HAP-1 (cell line): ENCODE results near the gene PLCL1.
A peak's percentile ranks its signal among the peaks of the same experiment; 100 is the strongest.
"Not testable (repeated sequence)": the region's sequence is repeated elsewhere in the genome, so short reads cannot be mapped to it uniquely, and the experiment has no call there.

Experiments used
- DNase-seq, 2 experiments: peaks; one replicate each; pipeline ENCODE4 v3.0.0-alpha.2; 2016 to 2020; ENCODE audit warnings: low spot score in 2 of 2
- H3K27me3 ChIP-seq: fragments of 250-450 bp; sonication (Bioruptor Pico); 2 replicates; pipeline ENCODE4 v1.5.1; 2020; ENCODE audit warnings: low read depth, mild to moderate bottlenecking, moderate library complexity
- H3K36me3 ChIP-seq: fragments of 250-450 bp; sonication (Bioruptor Pico); replicated peaks from 2 replicates; pipeline ENCODE4 v1.5.1; 2020; ENCODE audit warnings: mild to moderate bottlenecking
- H3K4me1 ChIP-seq: fragments of 250-450 bp; sonication (Bioruptor Pico); 2 replicates; pipeline ENCODE4 v1.5.1; 2020; ENCODE audit warnings: mild to moderate bottlenecking
- H3K4me3 ChIP-seq: fragments of 250-450 bp; sonication (Bioruptor Pico); 2 replicates; pipeline ENCODE4 v1.5.1; 2020; ENCODE audit warnings: mild to moderate bottlenecking, moderate library complexity
- H3K9me3 ChIP-seq: fragments of 250-450 bp; sonication (Bioruptor Pico); 2 replicates; pipeline ENCODE4 v1.5.1; 2020; ENCODE audit warnings: mild to moderate bottlenecking, moderate library complexity
- in situ Hi-C: fragments of 300-500 bp; cut with MboI; formaldehyde crosslinking; loops from 3 replicates; pipeline ENCODE4 v1.14.3; 2020; ENCODE audit warnings: low sequenced_read_pairs, inconsistent platforms, mixed read lengths

The PLCL1 gene

GRCh38 chr2:198016243-198016642, 211.8 kb downstream of the PLCL1 start:
- H3K36me3 ChIP-seq, result no peaks in the 10 kb centered on the region
- in situ Hi-C loops, result no loop called here
- no peaks in the 10 kb centered on the region for H3K27me3 ChIP-seq
- no peaks in the 10 kb centered on the region for H3K4me1 ChIP-seq
- H3K4me3 ChIP-seq, result no peak overlapping the region
- no peaks in the 10 kb centered on the region for H3K9me3 ChIP-seq
- no peak for DNase-seq

- Histone ChIP-seq H3K4me3 (no peak overlapping the region), H3K4me1 (no peaks in the 10 kb centered on the region), H3K9me3 (no peaks in the 10 kb centered on the region), H3K27me3 (no peaks in the 10 kb centered on the region), H3K36me3 (no peaks in the 10 kb centered on the region)
- no peak for DNase-seq
- in situ Hi-C loops, result no loop called here
Observed at GRCh38 chr2:198017068-198017467, 212.7 kb downstream of the PLCL1 start.

GRCh38 chr2:198028955-198029354, 224.6 kb downstream of the PLCL1 start:
- Histone ChIP-seq H3K4me3 (no peak overlapping the region), H3K36me3 (no peaks in the 10 kb centered on the region), H3K9me3 (no peaks in the 10 kb centered on the region), H3K27me3 (peaks cover 3% of the 10 kb centered on the region; the same call in 1 of the 2 replicates), H3K4me1 (no peaks in the 10 kb centered on the region)
- DNase-seq, result no peak
- in situ Hi-C loops, result no loop called here

GRCh38 chr2:198029576-198029975, 225.2 kb downstream of the PLCL1 start:
- H3K4me1 ChIP-seq, H3K27me3 ChIP-seq, H3K9me3 ChIP-seq, in situ Hi-C loops, DNase-seq, H3K36me3 ChIP-seq, H3K4me3 ChIP-seq: not testable (repeated sequence)

- Histone ChIP-seq H3K4me1 (no peaks in the 10 kb centered on the region), H3K36me3 (no peaks in the 10 kb centered on the region), H3K27me3 (peaks cover 7% of the 10 kb centered on the region; the same call in 1 of the 2 replicates), H3K9me3 (no peaks in the 10 kb centered on the region), H3K4me3 (no peak overlapping the region)
- DNase-seq, result no peak
- in situ Hi-C loops, result no loop called here
Observed at GRCh38 chr2:198033626-198034025, 229.2 kb downstream of the PLCL1 start.

GRCh38 chr2:198036029-198036879, 231.9 kb downstream of the PLCL1 start:
- peaks cover 4% of the 10 kb centered on the region for H3K4me1 ChIP-seq
- H3K27me3 ChIP-seq, result peaks cover 7% of the 10 kb centered on the region; the same call in 1 of the 2 replicates
- H3K36me3 ChIP-seq, result no peaks in the 10 kb centered on the region
- no peak overlapping the region for H3K4me3 ChIP-seq
- no peaks in the 10 kb centered on the region for H3K9me3 ChIP-seq
- DNase-seq, result no peak
- in situ Hi-C loops, result no loop called here

GRCh38 chr2:198040835-198041234, 236.4 kb downstream of the PLCL1 start:
- no peak for DNase-seq
- Histone ChIP-seq H3K9me3 (no peaks in the 10 kb centered on the region), H3K4me3 (no peak overlapping the region), H3K4me1 (peaks cover 4% of the 10 kb centered on the region), H3K36me3 (no peaks in the 10 kb centered on the region), H3K27me3 (peaks cover 10% of the 10 kb centered on the region; the same call in 1 of the 2 replicates)
- in situ Hi-C loops, result no loop called here

- H3K36me3 ChIP-seq, result no peaks in the 10 kb centered on the region
- no peak overlapping the region for H3K4me3 ChIP-seq
- H3K27me3 ChIP-seq, result peaks cover 6% of the 10 kb centered on the region; the same call in 1 of the 2 replicates
- in situ Hi-C loops, result no loop called here
- DNase-seq, result no peak
- H3K9me3 ChIP-seq, result no peaks in the 10 kb centered on the region
- peaks cover 4% of the 10 kb centered on the region for H3K4me1 ChIP-seq
Observed at GRCh38 chr2:198042189-198042588, 237.8 kb downstream of the PLCL1 start.

GRCh38 chr2:198044777-198045176, 240.4 kb downstream of the PLCL1 start:
- Histone ChIP-seq H3K4me1 (no peaks in the 10 kb centered on the region), H3K36me3 (no peaks in the 10 kb centered on the region), H3K27me3 (peaks cover 6% of the 10 kb centered on the region; the same call in 1 of the 2 replicates), H3K4me3 (no peak overlapping the region), H3K9me3 (no peaks in the 10 kb centered on the region)
- DNase-seq, result no peak
- in situ Hi-C loops, result no loop called here

GRCh38 chr2:198045227-198045626, 240.8 kb downstream of the PLCL1 start:
- H3K9me3 ChIP-seq, result no peaks in the 10 kb centered on the region
- in situ Hi-C loops, result no loop called here
- H3K27me3 ChIP-seq, result peaks cover 6% of the 10 kb centered on the region; the same call in 1 of the 2 replicates
- no peaks in the 10 kb centered on the region for H3K36me3 ChIP-seq
- no peak for DNase-seq
- no peaks in the 10 kb centered on the region for H3K4me1 ChIP-seq
- H3K4me3 ChIP-seq, result no peak overlapping the region

GRCh38 chr2:198052741-198053140, 248.3 kb downstream of the PLCL1 start:
- in situ Hi-C loops, result no loop called here
- Histone ChIP-seq H3K36me3 (no peaks in the 10 kb centered on the region), H3K9me3 (no peaks in the 10 kb centered on the region), H3K4me1 (no peaks in the 10 kb centered on the region), H3K4me3 (no peak overlapping the region), H3K27me3 (peaks cover 2% of the 10 kb centered on the region; the same call in 1 of the 2 replicates)
- no peak for DNase-seq

GRCh38 chr2:198053148-198053547, 248.8 kb downstream of the PLCL1 start:
- H3K36me3 ChIP-seq, result no peaks in the 10 kb centered on the region
- in situ Hi-C loops, result no loop called here
- H3K27me3 ChIP-seq, result peaks cover 4% of the 10 kb centered on the region; the same call in 1 of the 2 replicates
- no peak for DNase-seq
- no peaks in the 10 kb centered on the region for H3K4me1 ChIP-seq
- H3K4me3 ChIP-seq, result no peak overlapping the region
- H3K9me3 ChIP-seq, result no peaks in the 10 kb centered on the region

- in situ Hi-C loops, result no loop called here
Observed at GRCh38 chr2:198053776-198054175, 249.4 kb downstream of the PLCL1 start.

GRCh38 chr2:198054299-198054698, 249.9 kb downstream of the PLCL1 start:
- in situ Hi-C loops, result no loop called here

More at GRCh38 chr2:198053776-198054175, 249.4 kb downstream of the PLCL1 start:
- Histone ChIP-seq H3K36me3 (no peaks in the 10 kb centered on the region), H3K4me3 (no peak overlapping the region), H3K27me3 (peaks cover 4% of the 10 kb centered on the region; the same call in 1 of the 2 replicates), H3K9me3 (no peaks in the 10 kb centered on the region), H3K4me1 (no peaks in the 10 kb centered on the region)
- DNase-seq, result no peak

More at GRCh38 chr2:198054299-198054698, 249.9 kb downstream of the PLCL1 start:
- peak in 1 of 2 experiments; percentile 36 for DNase-seq
- Histone ChIP-seq H3K9me3 (no peaks in the 10 kb centered on the region), H3K4me3 (no peak overlapping the region), H3K36me3 (no peaks in the 10 kb centered on the region), H3K27me3 (peaks cover 4% of the 10 kb centered on the region; the same call in 1 of the 2 replicates), H3K4me1 (no peaks in the 10 kb centered on the region)
